T-helper 1 cell treated with Interleukin-12 subunit alpha and Interleukin-12 subunit beta and Interleukin-4 antibody, amounts not matched to agents 30 ng/mL and 1 ng/mL, for 36 hours (primary cell): ENCODE results near the gene HHATL. TPM values are rescaled to one million over a fixed set of nuclear protein-coding genes. Genes with fewer than 3 reads are reported as not detected.

Experiments used
- intact Hi-C: fragments of 100-400 bp; cut with micrococcal nuclease; formaldehyde crosslinking; loops from one replicate; pipeline ENCODE4 v1.15.1; 2024
- total RNA-seq: library from RNA; stranded (reverse); gene quantifications from 2 replicates; pipeline ENCODE4 v1.2.3, GENCODE V29; 2022

Gene HHATL
- total RNA-seq, 1 donor from 2014 or later, result not detected

DNA sequence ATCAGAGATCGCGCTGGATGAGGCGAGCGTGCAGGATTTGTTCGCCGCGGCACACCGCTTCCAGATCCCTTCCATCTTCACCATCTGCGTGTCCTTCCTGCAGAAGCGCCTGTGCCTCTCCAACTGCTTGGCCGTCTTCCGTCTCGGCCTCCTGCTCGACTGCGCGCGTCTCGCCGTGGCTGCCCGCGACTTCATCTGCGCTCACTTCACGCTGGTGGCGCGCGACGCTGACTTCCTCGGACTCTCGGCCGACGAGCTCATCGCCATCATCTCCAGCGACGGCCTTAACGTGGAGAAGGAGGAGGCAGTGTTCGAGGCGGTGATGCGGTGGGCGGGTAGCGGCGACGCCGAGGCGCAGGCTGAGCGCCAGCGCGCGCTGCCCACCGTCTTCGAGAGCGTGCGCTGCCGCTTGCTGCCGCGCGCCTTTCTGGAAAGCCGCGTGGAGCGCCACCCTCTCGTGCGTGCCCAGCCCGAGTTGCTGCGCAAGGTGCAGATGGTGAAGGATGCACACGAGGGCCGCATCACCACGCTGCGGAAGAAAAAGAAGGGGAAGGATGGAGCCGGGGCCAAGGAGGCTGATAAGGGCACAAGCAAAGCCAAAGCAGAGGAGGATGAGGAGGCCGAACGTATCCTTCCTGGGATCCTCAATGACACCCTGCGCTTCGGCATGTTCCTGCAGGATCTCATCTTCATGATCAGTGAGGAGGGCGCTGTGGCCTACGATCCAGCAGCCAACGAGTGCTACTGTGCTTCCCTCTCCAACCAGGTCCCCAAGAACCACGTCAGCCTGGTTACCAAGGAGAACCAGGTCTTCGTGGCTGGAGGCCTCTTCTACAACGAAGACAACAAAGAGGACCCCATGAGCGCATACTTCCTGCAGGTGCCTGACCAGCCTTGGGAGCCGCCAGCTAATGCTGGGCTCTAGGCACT is 16.4 kb downstream of the HHATL start:
- intact Hi-C loops, result no loop called here

DNA sequence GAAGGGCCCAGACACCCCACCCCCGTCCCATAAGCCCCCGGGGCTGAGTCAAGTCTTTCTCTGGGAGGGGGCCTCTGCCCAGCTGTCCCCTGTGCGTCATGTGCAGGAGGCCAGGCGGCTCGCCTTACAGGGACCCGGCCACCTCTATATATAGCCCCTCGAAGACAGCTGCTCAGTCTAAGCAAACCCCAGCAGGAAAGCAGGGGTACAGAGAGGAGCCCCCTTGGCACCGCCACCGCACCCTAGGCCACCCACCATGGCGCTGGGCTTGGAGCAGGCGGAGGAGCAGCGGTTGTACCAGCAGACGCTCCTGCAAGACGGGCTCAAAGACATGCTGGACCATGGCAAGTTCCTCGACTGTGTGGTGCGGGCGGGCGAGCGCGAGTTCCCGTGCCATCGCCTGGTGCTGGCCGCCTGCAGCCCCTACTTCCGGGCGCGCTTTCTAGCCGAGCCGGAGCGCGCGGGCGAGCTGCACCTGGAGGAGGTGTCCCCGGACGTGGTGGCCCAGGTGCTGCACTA is 17.2 kb downstream of the HHATL start, which contains the start of gene KLHL40:
Gene KLHL40, plus strand, starts transcription at position 175 of the 519 bp plus-strand sequence. Its CDS starts 82 bp downstream, at position 257.
- intact Hi-C loops, result no loop called here

DNA sequence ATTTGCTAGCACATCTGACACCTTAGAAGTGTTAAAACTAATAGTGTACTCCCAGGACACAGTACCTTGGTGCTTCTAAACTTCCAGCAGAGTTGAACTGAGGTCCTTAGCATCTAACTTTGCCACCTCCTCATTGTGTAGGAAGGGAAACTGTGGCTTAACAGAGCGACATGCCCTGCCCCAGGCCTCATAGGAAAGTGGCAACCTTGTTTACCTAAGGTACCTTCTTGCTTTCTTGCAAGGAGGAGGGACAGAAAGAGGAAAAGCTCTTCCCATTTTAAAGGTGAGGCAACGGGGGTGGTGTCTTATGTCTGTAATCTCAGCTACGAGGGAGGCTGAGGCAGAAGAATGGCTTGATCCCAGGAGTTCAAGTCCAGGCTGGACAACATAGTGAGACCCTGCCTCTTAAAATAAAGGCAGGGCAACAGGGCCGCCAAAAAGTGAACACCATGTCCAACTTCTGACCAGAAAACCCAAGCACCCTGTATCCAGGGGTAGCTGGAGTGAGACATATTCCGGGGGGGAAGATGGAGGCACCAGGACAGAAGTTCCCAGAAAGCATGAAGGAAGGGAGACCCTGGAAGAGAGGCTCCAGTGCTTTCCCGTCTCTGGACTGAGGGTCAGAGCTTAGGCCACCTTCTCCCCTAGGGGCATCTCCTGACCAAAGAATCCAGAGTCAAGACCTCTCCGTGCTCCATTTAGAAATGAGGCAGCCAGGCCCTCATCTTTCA is 17.8 kb downstream of the HHATL start:
- intact Hi-C loops, result no loop called here

DNA sequence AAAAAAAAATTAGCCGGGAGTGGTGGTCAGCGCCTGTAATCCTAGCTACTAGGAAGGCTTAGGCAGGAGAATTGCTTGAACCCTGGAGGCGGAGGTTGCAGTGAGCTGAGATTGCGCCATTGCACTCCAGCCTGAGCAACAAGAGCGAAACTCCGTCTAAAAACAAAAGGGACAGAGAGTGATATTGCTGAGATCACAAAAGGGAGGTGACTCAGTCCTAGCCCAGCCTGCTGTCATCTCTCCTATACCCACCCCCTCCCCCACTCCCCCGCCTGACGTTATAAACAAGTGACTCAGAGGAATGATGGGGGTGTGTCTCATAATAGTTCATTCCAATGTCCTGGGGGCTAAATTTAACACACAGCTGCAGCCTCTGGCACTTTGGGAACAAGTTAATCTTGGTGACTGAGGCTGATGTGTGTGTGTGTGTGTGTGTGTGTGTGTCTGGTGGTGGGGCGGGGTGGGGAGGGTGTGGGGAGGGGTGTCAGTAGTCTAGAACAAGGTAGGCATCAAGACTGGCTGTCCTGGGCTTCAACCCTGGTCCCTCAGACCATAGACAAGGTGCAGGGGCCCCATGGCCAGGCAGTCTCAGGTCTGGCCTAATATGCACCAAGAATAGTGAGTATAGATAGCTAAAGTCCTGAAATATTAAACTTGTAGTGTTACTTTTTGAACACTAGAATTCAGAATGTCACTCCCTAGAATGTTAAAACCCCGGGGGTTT is 18.6 kb downstream of the HHATL start:
- intact Hi-C loops, result no loop called here

DNA sequence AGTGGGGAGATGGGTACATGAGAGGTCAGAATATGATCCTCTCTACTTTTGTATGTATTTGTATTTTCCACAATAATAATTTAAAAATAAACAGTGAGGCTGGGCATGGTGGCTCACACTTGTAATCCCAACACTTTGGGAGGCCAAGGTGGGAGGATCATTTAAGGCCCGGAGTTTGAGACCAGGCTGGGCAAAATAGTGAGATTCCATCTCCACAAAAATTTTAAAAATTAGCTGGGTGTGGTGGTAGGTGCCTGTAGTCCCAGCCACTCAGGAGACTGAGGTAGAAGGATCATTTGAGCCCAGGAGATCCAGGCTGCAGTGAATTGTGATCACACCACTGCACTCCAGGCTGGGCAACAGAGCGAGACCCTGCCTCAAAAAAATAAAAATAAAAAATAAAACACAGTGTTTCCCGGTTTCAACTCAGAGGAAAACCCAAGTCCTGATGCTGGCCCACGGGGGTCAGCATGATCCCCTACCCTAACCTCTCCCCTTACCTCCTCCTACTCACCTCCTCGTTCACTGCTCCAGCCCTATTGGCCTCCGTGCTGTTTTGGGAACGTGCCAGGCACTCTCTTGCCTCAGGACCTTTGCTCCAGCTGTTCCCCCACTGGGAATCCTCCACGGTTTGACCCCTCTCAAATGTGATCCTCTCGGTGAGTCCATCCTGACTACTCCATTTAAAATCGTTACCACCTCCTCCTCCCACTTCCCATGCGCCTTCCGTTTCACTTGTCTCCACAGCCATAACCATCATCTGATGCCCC is 20.1 kb downstream of the HHATL start:
- intact Hi-C loops, result no loop called here

DNA sequence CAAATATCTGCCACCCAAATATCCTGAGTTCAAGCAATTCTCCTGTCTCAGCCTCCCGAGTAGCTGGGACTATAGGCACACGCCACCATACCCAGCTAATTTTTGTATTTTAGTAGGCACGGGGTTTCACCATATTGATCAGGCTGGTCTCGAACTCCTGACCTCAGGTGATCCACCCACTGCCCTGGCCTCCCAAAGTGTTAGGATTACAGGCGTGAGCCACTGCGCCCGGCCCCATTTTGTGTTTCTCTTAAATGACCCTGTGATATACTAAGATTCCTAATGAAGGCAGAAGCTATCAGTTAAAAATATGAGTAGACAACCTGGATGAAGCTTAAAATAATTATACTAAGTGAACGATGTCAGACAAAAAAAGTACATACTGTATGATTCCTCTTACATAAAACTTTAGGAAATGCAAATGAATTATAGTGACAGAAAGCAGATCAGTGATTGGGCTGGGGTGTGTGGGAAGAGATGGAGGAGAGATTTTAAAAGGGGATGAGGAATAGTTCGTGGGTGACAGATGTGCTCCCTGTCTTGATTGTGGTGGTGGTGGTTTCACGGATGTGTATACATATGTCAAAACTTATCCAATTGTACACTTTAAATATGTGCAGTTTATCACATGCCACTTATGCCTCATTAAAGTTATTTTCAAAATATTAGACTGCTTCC is 21.1 kb downstream of the HHATL start:
- intact Hi-C loops, result no loop called here

DNA sequence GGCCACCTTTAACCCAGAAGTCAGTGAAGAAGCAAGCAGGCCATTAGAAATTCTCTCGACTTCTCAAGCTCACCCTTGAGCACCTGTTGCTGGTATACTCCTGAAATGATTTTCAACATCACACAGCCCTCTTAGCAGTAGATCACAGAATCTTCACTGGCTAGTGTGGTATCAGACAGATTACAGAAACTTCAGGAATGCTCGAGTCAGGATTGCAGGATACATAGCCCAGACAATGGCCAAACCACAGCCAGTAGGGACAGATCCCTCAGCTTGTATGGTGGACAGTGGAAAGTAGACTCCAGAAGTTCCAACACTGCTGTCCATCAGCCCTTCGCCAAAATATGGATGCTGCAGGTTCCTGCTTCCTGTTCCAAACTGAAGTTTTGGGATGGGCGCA is 21.8 kb downstream of the HHATL start:
- intact Hi-C loops, result no loop called here

DNA sequence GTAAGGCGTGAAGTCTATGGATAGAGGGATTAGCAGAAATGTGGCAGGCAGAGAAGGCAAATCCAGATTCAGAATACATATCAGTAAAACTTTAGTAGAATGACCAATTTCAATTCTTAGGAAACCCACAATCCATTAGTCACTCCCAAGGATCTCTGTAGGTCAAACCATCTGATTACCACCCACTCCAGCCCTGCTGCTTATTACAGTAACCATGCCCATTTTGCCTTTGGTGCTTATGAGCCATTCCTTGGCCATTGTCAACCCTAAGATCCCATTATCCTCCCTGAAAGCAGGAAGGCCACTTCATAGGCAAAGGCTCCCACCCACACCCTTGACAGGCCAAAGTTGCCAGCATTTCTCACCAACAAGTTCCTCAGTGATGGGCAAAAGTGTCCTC is 22.3 kb downstream of the HHATL start:
- intact Hi-C loops, result no loop called here

DNA sequence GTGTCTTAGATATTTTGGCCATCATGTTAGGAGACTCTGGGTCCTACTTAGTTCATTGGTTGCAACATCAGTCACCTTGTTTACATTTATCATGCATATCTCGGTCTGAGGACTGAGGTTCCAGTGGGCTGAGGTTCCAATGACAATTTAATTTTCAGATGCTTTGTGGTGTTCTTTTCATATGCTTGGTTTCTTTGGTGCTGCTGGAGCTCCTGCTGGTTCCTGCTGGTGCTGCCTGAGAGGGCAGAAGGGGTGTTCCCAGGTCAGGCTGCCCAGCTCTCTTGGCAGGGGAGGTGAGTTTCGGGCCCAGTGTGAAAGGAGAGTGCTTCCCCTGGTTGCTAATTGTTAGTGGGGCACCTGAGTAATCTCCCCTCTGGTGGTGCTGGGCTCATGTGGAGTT is 24.2 kb downstream of the HHATL start:
- intact Hi-C loops, result no loop called here

DNA sequence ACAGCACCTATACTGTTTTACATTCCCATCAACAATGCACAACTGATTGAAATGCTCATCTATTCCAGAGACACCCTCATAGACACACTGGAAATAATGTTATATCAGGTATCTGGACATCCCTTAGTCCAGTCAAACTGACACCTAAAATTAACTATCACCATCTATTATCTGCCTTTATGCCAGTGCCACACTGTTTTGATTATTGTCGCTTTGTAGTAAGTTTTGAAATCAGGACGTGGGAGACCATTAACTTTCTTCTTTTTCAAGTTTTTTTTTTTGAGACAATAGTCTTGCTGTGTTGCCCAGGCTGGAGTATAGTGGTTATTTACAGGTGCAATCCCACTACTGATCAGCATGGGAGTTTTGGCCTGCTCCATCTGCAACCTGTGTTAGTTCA is 26.7 kb downstream of the HHATL start:
- intact Hi-C loops, result no loop called here

DNA sequence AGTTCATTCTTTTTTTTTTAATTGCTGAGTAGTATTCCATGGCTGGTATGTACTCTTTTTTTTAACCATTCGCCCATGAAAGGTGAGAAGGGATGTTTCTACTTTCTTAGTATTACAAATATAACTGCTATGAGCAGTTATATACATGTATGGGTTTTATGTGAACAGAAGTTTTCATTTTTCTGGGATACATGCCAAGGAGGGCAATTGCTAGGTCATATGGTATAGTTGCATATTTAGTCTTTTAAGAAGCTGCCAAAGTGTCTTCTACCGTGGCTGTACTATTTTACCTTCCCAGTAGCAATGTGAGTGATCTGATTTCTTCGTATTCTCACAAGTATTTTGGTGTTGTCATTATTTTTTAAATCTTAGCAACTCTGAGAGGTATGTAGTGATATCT is 28.5 kb downstream of the HHATL start:
- intact Hi-C loops, result no loop called here

DNA sequence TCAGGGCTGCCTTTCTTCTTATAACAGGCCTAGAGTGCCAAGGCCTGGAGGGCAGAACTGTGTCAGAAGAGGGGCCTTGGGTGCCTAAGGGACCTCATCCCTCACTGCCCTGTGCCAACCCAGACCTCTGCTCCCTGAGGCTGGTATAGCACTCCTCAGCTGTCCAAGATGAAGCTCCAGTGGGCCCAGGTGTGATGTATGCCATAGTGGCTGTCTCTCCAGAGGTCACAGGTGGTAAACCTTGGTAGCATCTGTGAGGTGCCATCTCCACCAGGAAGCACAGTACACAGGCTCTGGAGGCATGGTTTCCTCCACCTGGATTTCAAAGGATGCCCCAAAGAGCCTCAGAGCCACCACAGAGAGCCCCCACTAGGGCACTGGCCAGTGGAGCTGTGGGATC is 29.5 kb downstream of the HHATL start:
- intact Hi-C loops, result no loop called here

DNA sequence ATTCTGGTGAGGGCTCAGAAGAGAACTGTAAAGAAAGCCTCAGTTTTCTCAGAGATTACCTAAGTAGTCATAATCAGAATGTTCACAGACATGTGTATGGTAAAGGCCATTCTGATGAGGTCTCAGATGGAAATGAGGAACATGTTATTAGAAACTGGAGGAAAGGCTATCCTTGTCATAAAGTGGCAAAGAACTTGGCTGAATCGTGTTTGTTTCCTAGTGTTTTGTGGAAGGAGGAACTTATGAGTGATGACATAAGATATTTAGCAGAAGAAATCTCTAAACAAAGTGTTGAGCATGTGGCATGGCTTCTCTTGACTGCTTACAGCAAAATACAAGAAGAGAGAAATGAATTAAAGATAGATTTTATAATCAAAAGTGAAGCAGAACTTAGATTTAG is 30.1 kb downstream of the HHATL start:
- intact Hi-C loops, result no loop called here

DNA sequence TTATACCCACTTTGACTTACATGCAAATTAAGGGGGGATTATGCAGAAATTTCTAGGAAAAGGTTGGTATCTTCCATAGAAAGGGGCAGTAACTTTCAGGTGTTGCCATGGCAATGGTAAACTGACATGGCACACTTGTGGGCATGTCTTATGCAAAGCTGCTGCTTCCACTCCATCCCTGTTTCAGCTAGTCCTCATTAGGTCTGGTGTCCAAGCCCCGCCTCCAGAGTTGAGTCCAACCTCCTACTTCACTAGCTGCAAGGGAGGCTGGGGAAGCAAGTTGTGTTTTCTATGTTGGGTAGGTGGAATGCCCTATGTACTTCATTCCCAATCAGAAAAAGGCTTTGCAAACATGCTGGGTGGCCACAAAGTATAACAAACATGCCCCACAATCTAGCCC is 31.9 kb downstream of the HHATL start:
- intact Hi-C loops, result no loop called here

DNA sequence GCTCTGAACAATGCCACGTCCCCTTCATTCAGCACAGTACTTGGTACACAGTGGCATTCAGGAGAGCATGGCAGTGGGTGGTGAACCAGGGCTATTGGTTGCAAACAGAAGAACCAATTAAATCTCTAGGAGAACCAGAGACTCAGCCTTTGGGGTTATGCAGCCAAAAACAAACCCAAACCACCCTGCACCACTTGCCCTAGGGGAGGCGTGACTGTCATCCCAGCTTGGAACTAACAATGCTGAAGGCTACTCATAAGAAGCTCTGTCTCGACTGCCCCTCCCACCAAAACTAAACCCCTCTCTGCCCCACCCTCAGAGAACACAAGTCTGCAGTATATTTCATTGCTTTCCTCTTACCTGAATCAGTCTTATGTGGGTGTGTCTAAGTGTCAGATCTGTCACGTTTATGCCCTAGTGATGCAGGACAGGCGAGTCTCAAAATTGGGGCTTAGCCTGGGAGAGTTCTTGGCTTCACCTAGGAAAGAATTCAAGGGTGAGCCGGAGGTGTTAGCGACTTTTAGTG is 32.5 kb downstream of the HHATL start:
- intact Hi-C loops, result no loop called here

DNA sequence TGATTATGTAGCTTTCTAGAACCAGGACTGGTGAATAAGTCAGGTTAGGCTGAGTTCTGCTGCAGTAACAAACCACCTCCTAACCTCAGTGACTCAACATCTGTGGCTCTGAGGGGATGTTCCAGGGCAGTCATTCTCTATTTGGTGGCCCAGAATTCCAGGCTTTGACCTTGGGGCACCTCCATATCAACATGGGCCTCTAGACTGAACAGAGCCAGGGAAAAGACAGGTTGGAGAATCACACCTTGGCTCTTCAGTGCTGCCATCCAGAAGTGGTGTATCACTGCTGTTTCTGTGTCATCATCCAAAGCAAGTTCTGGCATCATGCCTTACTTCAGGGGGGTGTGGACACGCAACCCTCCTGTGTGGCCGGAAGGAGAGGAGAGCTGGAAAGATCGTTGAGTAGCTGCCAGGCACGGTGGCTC is 33.8 kb downstream of the HHATL start:
- intact Hi-C loops, result no loop called here

DNA sequence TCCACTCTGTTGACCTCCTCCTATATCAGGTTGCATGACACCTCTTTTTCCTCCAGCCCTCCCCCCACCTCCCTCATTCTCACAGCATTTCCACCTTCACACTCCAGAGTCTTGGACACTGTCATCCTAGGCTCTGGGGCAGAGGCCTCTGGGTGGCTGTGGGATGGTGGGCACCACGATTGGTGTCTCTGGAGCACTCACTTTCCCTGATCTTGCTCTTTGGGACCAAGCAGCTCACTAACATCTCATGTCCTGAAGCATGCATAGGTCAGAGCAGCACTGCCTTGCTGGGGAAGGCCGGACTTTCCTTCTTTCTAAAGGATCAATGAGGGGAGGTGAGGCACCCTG is 34.2 kb downstream of the HHATL start:
- intact Hi-C loops, result no loop called here

DNA sequence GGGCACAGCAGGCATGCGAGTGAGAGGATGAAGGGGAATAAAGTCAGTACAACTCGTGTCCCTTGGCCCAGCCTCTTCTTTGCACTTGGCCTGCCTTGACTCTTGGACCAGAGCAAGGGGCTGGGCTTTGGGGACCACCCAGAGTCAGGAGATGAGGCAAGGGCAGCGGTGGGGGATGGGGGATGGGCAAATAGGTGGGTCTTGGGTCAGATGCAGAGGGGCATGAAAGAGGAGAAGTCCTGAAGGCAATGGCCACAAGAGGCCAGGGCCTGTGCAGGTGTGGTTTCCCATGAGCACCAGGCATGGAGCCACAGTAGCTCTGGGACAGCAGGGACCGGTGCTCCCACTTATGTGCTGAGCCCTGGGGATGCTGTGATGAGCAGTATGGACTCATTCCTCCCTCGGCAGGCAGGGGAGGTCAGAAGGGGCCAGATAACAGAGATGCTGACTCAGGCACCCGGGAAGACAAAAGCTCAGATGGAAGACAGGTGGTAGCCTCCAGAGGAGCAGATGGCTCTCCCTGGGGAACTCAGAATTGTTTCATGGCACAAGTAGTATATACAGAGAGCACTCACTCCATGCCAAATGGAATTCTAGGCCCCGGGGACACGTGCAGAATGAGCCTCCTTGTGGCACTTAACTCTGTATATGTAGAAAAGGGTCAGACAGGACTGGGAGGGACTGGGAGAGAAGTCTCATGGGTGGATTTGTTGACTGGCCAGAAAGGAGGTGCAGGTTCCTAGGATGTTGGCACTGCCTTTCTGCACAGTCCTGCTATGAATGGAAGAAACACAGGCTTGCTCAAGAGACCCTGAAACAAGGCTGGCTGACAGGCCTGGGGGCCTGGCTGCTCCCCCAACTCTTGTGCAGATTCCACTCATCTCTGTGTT is 34.8 kb downstream of the HHATL start:
- intact Hi-C loops, result no loop called here

DNA sequence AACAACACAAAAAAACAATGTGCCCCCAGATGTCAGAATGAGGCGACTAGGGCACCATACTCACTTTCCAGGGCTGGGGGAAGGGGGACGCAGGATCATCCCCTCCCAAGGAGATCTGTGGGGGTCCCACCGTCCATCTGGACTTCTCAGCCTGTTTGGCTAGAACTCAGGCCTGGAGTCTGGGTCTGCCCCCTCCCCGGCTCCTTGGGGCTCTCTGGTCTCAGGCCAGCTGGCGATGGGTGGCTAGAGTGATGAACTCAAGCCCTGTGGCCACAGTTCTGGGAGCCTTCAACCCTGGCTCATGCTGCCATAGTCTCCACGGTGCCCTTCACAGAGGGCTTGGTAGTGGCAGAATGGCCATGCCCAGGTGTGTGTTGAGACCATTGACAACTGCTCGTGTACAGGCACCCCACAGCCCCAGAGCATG is 35.5 kb downstream of the HHATL start:
- intact Hi-C loops, result no loop called here
